Renal pelvis (tissue), 4 donors: Measurements from ENCODE around the gene KIAA1210. TPM values are rescaled to one million over a fixed set of nuclear protein-coding genes. Genes with fewer than 3 reads are reported as not detected.

ENCODE experiments used
- DNase-seq: peaks from one replicate; pipeline ENCODE4 v3.0.0-alpha.2; 2013
- polyA plus RNA-seq, 3 donors: library from polyadenylated mRNA; unstranded; fragments of 120-200 nt; gene quantifications; one replicate each; pipeline ENCODE4 v1.2.1, GENCODE V29; 2013; ENCODE audit not compliant: insufficient read length in 3 of 3

KIAA1210 gene
- polyA plus RNA-seq, 3 donors, result 1.5 to 1.8 (median 1.5) TPM

DNA sequence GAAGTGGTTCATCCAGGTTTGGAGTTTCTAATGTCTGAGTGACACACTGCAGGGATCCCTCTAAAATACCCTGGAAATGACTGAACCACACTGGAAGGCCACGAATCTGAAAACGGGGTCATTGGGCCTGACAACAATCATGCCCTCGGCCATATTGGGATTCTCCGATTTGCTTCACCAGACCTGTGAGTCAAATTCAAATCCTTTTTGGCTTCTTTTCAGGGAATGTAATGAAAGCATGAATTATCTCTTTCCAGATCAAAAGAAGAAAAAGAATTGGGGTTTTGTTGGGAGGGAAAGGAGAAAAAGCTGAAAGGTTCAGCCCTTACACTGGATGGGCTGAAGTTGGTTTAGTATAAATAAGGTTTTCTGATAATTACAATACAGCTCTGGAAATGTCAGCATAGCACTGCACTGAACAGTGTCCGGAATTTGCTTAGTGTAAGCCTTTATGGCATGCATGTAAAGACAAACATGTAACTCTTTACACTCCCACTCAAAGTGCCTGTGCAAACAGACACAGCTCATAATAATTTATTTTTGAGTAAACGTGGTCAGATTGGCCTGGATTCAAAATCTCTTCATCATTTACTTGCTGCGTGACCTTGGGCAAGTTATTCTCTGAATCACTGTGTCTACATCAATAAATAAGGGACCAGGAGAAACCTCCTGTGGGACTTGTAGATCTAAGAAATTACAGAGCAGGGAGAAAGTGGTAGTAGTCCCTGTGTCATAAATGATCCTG is 33.4 kb downstream of the KIAA1210 start:
- no peak for DNase-seq

DNA sequence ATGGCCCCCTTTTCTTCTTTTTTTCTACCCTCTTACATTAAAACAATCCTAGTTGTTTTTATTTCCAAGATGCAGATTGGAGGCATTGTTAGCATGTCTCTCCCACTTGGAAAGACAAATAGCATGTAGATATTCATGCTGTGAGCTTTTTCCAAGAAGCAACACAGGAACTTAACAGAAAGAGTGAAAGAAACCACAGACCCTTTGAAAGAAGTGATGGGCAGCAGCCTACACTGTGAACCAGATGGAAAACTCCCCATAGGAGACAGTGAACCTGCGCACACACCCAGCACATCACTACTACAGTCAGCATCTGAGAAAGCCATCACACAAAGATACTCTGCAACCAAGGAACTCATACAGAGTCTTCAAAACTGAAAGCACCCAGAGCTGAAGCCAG is 37.0 kb downstream of the KIAA1210 start:
- no peak for DNase-seq

DNA sequence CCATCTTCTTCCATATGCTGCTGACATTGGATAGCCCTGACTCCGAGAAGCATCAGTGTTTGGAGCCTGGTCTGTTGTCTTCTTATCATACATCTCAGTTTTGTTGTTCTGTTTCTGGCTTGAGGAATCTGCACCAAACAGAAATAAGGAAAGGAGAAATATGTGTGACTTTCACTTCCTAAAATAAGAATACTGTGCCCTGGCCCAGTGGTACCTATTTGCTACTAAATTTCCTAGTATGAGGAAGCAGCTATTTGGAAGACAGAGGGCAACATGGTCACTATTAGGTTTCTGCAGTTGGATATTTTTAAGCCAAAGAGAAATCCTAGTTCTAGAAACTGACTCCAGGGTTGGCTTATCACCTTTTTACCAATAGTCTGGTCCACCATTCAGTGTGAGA is 38.0 kb downstream of the KIAA1210 start:
- no peak for DNase-seq

DNA sequence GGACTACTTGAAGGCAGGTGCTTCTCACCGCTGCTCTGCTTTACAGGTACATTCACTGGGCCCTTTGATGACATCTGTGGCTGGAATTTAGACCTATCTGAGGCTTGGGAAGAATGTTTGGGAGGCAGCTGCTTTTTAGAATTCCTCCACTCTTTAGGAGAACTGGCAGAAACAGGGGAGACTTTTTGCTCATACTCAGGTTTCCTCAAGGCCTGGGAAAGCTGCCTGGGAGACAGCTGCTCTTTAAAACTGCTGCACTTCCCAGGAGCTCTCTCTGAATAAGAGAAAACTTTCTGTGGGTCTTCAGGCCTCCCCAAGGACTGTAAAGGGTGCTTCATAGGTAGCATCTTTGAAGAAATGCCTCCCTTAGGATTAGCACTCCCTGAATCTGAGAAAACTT is 40.5 kb downstream of the KIAA1210 start:
- DNase-seq, result no peak

DNA sequence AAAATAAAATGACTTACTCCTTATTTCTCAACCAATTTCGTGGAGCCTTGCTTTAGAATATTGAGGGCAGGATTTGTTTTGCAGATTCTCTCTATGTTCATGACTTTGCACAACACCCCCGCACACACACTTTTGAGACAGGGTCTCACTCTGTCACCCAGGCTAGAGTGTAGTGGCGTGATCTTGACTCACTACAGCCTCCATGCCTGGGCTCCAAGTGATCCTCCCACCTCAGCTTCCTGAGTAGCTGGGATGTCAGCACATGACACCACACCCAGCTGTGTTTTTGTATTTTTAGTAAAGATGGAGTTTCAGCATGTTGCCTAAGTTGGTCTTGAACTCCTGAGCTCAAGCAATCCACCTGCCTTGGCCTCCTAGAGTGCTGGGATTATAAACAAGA is 42.8 kb downstream of the KIAA1210 start:
- no peak for DNase-seq

DNA sequence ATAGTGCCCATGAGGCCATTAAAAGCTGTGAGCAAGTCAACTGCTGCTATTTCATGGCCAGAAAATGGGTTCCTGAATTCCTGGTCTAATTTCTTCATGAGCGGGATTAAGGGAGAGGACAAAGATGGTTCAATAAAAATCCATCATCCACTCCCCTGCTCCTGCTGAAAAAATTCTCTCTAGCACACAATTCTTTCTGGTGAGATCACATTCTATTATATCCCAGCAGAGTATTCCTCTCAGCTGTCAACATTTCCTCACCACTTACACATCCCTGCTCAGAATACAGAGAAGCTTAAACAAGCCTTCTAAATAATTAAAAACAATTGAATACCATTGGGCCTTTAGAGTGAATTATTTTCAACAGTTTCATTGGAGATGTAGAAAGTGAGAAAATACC is 45.3 kb downstream of the KIAA1210 start:
- DNase-seq, result no peak

DNA sequence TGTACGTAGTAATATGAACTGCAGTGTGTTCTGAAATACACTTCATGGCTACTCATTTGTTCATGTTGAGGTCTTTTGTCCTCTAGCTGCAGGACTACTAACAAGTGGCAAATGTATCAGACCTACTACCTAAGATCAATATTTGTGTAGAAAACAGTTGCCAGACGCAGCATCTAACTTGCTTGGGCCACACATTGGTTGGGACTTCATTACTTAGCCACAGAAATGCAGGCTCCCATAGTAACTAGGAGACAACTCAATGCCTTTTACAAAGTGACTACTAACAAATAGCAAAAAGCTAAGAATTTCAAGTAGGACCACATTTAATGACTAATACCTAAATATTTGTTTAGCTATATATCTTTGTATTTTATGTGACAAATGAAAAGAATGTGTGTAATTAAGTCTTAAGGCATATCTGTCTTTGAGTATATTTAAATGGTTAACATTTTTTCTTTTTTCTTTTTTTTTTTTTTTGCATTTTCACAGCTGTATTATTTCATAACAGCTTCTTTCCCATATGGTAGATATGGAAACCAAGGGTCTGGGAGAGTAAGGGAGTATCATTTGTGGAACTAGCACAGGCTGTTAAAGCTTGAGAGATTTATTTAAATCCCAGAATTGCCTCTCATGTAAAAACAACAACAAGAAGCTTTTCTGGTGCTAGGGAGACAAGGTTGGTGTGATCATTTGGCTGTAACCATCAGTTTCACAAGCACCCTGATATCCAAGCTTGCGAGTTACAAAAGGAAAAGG is 52.2 kb downstream of the KIAA1210 start:
- DNase-seq, result no peak

DNA sequence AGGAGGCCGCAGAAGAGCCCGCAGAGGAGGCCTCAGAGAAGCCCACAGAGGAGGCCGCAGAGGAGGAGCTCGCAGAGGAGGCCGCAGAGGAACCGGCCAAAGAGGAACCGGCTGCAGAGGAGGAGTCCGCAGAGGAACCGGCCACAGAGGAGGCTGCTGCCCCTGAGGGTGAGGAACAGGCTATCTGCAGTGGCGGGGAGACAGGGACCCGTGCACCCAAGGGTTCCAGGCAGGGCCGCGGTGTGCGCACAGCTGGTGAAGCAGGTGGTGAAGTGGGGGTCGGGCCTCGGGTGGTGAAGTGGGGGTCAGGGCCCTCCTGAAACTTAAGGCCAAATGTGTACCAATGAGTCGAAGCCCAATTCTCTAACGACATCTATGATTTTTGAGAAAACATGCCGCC is 53.7 kb downstream of the KIAA1210 start:
- no peak for DNase-seq

DNA sequence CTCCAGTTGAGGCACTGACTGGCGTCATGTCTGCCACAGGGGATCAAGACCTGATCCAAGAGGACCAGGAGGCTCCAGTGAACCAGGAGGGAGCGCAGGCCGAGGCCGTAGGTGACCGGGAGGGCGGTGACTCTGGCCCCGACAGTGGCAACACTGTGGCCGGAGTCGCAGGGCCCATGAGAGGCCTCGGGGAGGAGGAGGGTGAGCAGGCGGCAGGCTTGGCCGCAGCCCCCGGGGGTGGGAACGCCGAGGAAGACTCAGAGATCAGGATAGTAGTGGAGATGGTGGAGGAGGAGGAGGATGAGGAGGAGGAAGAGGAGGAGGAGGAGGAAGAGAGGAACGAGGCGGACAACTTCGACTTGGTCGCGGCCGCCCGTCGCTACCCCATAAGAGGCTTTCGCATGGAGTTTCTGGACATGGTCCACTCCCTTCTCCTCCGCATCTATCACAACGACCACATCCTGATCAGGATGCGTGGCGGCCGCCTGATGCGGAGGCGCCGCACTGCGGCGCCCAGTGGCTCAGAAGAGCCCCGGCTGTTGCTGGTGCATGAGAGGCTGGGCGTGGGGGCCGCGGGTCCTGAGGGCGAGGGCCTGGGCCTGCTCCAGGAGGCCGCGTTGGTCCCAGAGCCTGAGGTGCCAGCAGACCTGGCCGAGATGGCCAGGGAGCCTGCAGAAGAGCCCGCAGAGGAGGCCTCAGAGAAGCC is 54.3 kb downstream of the KIAA1210 start:
- no peak for DNase-seq

DNA sequence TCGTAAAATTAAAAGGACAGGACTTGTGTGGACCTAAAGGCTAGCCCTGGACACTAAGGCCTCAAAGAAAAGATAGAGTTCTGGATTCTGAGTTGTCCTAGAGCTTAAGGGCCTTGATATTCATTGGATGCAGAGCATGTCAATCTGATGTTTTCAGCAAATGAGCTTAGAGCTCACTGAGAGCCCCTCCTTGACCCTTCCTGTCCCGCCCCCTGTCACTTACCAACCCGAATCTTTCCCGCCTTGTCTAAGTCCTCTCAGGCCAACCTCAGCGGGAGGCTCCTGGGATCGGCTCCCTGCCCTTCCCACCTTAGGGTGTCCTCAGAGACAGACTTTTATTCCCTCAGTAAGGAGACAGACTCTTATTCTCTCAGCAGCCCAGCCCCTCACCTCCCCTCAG is 54.9 kb downstream of the KIAA1210 start, which contains the start of gene CT47C1:
Gene CT47C1 (plus strand): TSS at position 250 of the 400 bp plus-strand sequence. CDS start 233 bp downstream, outside the sequence.
- no peak for DNase-seq

DNA sequence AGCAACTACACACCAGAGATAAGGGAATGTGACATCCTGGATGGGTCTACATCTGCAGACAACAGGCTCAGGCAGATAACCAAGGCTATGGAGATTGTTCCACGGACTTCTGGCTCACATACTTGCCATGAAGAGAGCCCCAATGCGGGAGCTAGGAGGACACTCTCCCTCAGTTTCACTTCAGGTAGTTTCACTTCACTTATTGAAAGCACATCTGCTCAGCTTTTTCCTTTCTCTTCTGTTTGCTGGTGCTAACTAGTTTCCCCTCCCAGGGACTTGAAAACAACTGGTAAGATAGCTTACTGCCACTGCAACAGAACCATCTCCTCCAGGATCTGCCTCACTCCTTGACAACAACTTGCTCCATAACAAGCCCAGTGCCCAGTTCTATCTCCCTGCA is 56.2 kb downstream of the KIAA1210 start:
- DNase-seq, result no peak

DNA sequence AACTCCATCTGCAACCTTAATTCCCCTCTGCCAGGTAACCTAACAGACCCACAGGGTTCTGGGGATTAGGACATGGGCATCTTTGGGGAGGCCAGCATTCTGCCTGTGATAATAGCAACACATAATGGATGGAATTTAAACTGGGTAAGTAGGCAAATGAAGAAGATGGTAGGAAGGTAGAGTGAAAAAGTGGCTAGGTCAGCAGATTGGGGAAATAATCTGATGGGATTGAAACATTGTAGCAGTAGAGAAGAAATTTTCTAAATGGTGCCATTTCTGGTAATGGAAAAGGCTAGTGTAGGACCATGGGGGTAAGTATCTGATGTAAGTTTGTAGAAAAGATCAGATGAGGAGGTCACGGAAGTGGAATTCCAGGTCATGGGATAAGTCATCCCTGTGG is 57.9 kb downstream of the KIAA1210 start:
- DNase-seq, result no peak

DNA sequence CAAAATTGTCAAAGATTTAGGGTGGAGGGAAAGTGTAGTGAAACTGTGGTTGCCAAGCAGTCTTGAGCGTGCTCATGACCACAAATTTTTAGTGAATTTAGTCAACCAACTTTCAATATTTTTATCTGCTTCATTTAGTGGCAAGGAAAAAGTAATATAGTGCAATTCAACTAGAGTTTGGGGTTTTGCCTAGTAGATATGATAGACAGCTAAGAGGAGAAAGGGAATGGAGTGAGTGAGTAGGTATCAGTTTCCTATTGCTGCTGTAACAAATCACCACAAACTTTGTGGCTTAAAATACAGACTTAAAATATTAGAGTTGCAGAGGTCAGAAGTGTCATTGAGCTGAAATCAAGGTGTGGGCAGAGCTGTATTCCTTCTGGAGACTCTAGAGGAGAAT is 58.5 kb downstream of the KIAA1210 start:
- no peak for DNase-seq

DNA sequence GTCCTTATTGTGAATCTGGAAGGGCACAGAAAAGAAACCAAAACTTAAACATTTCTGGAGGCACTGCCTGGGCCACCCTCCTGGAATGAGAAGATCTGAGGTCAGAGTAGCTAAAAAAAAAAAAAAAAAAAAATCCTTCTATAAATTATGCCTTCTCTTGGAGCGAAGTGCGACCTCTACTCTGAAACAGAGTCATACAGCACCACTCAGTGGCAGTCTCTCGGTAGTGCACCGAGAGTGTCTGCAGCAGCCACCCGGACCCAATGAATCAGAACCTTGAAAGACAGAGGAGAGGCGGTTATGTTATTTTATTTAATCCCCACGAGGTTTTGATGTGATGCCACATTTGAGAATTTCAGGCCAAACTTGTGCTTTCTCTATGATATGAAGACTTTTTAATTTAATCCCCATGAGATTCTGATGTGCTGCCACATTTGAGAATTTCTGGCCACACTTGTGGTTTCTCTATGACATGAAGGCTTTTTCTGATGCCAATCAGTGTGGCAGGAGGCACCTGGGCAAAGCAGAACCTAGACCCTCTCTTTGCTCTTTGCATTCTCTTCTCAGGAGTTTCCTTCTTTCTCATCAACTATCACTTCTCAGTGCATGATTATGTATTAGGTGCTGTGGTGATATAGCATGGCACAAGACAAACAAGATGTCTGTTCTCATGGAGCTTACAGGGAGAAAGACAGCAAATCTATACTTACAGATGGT is 60.4 kb downstream of the KIAA1210 start:
- DNase-seq, result peak; percentile 37

DNA sequence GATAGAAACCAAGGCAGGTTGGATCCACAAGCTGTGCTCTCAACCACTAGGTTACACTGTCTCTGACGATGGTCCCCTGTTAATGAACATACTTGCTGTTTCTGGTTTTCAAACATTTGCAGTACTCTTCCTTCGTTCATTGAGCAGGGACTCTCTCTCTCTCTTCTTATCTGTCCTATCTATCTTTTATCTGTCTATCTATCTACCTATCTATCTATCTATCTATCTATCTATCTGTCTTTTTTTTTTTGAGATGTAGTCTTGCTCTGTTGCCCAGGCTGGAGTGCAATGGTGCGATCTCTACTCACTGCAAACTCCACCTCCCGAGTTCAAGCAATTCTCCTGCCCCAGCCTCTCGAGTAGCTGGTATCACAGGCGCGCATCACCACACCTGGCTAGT is 64.2 kb downstream of the KIAA1210 start:
- DNase-seq, result no peak

DNA sequence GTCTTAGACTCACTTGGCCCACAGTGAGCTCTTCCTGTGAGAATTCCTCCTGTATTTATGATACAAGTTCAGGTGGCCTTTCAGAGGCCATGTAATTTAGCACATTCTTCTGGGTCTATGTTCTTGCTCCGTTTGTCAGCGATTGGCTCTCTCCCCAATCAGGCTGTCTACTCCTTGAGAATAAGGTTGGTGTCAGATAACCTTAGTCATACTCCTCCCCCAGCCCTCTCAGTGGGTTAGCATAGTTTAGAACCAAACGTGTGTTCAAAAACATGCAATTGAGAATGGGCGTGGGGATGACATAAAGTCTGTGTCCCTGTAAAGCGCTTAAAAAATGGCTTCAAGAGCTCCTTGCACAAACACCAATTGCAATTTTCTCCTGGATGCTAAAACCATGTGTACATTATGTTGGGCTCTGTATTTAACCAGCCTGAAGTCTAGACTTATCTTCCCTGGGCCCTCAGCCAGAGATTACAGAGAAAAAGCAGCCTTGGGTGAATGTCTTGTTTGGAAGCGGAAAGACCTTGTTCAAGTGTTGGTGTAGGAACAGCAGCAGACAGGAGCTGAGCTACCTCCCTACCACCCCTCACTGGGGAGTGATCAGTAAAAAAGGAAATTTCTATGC is 64.8 kb downstream of the KIAA1210 start:
- DNase-seq, result no peak

DNA sequence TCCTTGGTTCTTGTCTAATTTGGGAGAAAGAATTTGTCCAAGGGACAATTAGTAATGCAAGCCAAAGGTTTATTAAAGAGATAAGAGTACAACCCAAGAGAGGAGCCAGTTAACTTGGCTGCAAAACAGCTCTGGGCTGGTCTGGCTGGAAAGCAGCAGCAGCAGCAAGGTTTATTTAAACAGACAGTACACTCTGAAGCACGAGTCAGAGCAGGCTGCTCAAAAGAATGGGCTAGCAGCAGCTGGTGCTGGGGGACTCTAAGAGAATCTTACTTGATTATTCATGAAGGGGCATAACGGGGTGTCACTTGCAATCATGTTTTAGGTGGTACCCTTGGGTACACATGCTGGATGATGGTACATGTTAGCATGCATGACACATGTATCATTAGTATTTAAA is 71.9 kb downstream of the KIAA1210 start:
- no peak for DNase-seq

DNA sequence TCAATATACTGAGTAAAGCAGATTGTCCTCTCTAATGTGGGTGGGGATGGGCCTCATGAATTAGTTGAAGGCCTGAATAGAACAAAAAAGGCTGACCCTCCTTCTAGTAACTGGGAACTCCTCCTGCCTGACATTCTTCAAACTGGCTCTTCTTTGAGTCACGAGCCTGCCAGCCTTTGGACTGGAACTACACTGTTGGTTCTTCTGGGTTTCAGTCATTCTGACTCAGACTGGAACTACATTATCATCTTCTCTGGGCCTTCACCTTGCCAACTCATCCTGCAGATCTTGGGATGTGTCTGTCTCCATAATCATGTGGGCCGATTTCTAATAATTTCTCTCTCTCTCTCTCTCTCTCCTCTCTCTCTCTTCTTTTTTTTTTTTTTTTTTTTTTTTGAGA is 81.7 kb downstream of the KIAA1210 start:
- DNase-seq, result no peak

DNA sequence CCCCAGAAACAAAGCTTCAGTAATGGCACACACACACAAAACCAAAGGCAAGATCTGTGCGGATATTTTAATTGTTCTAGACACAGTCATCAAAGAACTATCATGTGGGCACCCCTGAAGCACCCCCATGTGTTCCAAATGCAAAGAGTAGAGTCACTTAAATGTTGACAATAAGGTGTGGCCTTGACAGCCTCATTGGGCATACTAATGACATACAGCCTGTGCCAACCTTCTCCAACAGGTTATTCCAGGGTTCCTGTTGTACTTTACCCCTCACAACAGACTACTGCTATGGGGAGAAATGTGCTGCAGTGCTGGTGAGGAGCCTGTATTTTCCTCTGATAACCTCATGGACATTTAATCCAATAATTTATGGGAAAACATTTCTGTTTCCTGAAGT is 84.6 kb downstream of the KIAA1210 start:
- DNase-seq, result no peak

DNA sequence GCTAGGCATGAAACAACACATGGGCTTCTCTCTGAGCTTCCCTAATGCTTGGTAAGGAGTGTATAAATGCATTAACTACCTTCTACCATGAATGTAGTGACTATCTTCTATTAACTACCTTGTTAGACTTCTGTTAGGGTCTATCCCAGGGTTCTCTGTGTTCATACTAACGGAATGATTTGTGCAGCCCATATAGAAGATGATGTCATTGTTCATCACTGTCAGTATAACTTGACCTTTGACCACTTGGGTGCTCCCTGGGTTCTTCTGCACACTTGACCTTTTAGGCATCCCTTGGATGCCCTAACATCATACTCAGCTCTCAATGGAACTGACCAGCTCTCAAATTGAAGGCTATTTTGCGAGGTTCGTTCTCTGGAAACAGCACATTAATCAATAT is 85.6 kb downstream of the KIAA1210 start:
- DNase-seq, result no peak

DNA sequence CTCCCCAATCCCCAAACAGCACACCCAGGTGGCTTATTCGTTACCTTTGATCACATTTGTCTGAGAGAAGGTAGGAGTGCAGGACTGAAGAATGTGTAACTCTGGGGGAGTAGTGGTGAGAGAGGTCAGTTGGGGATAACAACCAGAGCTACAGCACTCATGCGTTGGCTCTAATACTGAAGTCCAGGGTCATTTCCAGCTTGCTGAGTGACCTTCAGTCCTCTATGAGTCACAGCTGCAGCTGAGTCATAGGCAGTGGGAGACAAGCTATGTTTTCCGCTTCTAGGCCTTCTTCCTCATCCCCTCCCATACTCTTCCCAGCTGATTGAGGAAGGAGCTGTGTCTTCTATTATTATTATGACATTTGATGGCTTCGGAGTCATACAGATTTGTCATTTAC is 86.4 kb downstream of the KIAA1210 start:
- DNase-seq, result peak; percentile 10

DNA sequence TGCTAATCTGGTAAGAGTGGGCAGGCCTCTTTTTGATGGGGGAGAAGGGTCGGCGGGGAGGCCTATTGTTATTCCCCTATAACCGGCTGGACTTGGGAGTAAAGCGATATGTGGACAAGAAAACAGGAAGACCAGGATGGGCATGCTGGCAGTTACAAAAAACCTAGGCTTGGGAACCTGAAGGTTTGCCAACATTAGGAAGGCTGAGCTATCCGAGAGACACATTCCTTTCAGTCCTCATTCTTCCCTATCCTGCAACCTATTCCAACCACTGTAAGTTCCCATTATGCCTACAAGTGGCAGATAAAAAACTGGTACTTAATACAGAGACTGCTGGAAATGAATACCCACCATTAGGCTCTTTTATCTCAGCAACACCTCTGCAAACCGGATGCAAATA is 87.2 kb downstream of the KIAA1210 start:
- no peak for DNase-seq
